DMS153 treated with DMSO at 0.1 percent for 48 hours (cell line): Measurements from ENCODE around the gene AQP6.

Experiments
- DNase-seq: peaks from one replicate; lab custom pipeline; 2025; ENCODE audit not compliant: unreplicated experiment; lab: John Stamatoyannopoulos, UW

The AQP6 gene

GRCh38 chr12:49972641-49973360 is at the start of gene AQP6:
AQP6 (plus strand) TSS chr12:49972947; CDS start chr12:49973174, 227 bp downstream.
- DNase-seq = no peak

GRCh38 chr12:49923035-49923644 is 49.6 kb upstream of the AQP6 start:
- no peak for DNase-seq

- DNase-seq = no peak
Measured at GRCh38 chr12:49923880-49924556, 48.7 kb upstream of the AQP6 start.

- DNase-seq = no peak
Measured at GRCh38 chr12:49924628-49925246, 48.0 kb upstream of the AQP6 start.

DNA sequence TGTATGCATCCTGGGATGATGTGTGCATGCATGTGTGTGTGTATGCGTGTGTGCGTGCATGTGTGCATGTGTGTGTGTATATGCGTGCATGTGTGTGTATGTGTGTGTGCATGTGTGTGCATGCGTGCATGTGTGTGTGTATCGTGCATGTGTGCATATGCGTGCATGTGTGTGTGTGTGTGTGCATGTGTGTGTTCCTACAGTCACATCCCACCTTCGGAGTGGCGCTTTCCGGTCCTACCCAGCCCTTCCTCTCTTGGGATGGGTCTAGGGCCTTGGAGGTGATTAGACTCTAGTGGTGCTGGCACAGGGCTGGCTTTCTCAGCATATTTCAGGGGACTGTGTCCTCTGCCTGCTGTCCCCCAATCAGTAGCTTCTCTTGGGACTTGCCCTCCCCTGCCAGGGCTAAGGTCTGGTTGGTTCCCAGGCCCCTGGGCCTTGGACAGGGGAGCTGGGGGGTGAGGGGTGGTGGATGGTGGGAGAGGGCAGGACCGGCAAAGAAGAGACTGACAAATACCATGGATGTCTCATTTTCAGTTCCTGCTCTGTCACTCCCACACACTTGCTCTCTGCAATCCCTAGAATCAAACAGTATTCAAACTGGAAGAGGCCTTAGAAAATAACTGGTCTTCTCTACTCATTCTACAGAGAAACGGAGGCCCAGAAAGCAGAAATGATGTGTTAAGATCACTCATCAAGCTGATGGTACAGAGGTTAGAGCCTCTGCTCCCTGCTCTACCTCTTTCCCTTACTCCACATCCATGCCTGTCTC is 47.1 kb upstream of the AQP6 start:
- DNase-seq = no peak

DNA sequence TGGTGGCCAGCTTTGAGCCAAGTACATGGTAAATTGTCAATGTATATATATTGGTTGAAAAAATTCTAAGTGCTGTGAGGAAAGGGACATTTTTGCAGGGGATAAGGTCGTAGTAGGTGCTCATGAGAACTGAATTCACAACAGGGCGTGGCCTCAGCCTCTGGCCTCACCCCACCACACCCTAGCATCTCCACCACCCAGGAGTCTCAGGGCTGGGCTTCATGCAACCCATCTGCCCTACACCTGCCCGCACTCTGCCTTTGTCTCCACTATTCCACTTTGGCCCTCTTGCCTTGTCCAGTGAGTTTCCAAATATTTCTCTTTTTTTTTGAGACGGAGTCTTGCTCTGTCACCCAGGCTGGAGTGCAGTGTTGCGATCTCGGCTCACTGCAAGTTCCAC is 44.3 kb upstream of the AQP6 start:
- no peak for DNase-seq

- no peak for DNase-seq
Measured at GRCh38 chr12:49929581-49929980, 43.2 kb upstream of the AQP6 start.

DNA sequence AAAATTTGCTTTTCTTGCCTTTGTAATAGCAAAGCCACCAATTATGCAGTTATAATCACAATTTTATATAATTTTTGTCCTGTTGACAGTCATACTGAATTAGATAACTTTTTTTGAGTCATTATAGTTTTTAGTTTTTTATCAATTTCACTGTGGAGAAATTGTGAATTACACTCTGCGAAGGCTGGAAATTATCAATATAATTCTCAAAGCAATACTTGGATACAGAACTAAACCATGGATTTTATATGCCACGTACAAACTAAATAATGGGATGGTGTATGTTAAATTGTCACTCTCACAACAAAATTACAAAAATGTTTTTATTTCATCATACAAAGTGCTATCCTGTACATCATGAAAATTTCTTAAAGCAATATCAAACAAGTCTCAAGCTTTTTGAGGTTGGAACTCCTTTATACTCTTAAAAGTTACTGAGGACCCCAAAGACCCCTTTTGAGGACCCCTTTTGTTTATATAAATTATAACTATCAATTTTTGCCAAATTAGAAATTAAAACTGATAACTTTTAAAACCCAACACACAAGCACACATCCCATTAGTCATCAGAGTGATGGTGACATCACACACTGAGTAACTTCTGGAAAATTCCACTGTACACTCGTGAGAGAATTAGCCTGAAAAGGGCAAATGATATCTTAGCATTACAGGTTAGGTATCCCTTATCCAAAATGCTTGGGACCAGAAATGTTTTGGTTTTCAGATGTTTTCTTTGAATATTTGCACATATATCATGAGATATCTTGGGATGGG is 42.0 kb upstream of the AQP6 start:
- no peak for DNase-seq

DNA sequence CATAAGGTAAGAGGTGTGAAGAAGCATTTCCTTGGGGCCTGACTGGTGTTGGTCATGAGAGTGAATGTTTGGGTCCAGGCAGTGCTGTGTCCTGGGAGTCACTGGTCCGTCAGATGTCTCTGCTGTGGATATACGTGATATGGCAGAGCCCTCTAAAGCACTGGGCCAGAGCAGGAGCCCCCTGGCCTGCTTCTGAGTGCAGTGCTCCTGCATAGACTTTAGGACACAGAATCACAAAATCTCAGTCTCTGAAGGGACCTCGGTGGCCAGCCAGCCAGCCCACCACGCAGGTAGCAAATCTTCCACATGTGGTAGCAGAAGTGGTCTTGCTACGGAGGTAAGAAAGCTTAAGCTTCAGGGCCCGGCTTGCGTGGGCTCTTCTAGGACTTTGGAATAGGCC is 40.7 kb upstream of the AQP6 start:
- no peak for DNase-seq

DNA sequence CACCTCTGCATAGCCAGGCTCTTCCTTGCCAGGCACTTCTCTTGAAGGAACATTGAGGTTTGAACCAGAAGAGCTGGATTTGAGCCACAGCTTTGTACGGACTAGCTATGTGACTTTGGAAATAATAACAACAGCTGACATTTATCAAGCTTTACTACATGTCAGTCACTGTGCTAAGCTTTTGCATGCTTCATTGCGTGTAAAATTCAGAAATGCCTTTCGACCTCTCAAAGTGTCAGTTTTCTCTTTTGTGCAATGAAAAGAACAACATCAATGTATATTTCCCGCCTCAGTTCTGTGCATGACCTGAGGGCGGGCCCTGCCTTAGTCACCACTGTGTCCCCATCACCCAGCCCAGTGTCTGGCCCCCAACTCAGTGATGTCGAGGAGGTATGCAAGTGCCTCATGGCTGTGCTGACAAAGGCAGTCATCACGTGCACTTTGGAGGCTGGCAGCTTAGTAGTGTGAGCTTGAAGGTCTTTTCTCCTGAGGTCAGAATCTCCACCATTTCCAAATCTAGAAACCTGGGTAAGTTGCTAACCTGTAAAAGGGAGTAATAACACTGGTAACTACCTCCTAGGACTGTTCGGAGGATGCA is 40.1 kb upstream of the AQP6 start:
- DNase-seq = no peak

- no peak for DNase-seq
Measured at GRCh38 chr12:49933796-49934195, 39.0 kb upstream of the AQP6 start.

DNA sequence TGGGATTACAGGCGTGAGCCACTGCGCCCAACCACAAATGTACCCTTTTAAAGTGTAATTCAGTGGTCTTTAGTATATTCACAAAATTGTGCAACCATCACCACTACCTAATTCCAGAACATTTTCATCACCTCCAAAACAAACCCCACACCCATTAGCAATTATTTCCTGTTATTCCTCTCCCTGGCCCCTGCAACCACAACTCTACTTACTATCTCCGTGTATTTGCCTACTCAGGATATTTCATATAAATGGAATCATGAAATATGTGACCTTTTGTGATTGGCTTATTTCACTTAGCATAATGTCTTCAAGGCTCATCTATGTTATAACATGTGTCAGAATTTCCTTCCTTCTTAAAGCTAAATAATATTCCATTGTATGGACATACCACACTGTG is 38.2 kb upstream of the AQP6 start:
- DNase-seq = no peak

DNA sequence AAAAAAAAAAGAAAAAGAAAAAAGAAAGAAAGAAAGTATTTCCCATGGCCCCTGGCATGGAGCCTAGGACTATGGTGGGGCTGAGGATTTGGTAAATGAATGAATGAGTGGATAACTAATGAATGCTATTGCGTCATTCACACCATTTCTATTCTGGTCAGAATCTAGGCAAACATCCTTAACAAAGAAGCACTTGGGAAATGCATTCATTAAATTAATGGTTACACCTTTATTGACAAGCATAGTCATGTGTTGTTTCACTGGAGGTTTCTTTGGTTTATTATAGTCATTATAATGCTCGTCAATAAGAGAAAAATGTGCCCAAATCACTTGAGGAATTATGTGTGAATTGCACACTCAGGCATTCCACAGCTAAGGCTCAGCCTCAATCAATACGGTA is 35.8 kb upstream of the AQP6 start:
- DNase-seq = no peak

DNA sequence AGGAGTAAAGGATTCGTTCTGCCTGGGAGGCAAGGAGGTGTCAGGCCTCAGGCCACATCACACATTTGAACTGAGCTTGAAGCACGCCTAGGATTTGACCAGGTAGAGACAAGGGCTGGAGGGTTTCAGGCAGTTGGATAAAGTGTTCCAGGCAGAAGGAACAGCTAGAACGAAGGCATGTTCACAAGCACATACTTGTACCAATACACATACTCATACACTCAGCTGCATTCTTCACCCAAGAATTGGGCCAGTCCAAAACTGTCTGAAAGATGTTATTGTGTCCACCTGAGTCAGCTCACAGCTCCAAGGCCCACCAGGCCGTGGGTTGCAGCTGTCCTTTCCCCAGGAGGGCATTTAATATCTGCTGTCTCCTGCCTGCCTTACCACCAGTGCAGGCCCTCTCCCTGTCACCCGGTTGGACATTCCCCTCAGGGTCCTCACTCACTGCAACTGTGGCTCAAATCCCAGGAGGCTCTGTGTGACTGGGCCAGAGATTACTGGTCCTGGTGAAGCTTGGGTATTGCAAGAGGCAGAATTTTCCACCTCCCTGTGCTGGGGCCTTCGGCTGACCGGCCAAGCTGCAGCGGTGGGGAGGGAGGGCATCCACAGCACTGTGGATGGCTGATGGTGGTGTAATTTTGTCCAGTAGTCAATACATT is 35.0 kb upstream of the AQP6 start:
- no peak for DNase-seq

DNA sequence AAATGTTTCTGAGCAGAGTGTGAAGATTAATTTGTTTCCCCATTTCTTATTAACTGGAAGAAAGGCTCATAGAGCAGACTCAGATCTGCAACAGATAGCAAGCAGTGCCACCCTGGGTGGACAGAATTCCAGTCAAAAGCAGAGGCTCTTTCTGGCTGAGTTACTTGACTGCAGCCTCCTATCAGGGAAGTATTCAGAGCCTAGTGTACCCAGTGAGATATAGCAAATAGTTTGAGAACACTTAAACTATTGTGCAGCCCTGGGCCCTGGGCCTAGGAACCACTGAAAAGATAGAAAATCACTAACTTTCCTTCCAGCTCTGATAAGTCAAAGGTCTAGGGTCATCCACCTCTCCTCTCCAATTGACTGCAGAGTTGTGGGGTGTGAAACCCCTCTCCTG is 33.4 kb upstream of the AQP6 start:
- no peak for DNase-seq

- no peak for DNase-seq
Measured at GRCh38 chr12:49939707-49940106, 33.0 kb upstream of the AQP6 start.

DNA sequence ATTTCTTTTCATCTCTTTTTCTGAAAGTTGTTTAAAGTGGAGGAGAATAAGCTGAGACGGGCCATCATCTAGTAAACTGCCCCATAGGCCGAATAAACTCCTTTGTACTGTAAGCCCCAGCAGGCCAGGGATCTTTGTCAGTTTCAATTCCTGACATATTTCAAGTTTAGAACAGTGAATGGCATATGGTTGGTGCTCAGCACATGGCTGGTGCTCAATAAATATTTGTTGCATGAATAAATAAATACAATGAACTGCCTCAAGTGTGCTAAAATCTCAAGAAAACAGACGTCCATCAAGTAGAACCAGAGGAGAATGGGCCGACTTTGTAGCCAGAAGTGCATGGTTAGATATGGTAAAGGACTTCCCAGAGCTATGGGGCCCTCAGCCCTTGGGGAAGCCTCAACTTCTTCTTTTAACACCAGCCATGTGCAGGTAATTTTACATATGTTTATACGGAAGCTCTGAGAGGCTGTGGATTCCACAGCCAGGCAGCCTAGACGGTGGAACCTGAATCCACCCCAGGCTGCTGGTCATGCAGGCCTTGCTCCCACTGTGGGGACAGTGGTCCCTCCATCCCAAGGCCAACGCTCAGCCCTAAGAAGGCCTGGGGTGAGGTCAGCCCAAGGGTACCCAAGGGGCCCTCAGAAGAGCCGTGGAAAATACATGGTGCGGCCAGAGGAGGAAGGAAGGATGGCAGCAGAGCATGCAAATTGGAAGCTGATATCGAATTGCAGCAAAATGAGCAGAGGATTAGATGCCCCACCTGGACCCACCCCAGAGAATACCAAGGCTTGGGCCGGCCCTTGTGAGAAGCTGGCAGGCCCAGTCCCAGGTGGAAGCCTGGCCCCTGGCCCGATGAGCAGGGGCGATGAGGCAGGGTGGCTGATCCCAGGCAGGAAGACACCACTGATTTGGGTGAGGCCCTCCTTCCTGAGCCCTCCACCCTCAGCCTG is 30.9 kb upstream of the AQP6 start:
- DNase-seq = no peak

GRCh38 chr12:49942512-49942893 is 30.2 kb upstream of the AQP6 start:
- no peak for DNase-seq
